SK-N-SH (cell line): ENCODE data around the gene USH1G.

Experiments used
- SIN3A ChIP-seq: IDR thresholded peaks from 2 replicates; pipeline ENCODE4 v1.6.1; 2012; ENCODE audit warnings: low read depth, mild to moderate bottlenecking, low read length, moderate library complexity, borderline replicate concordance
- SMC3 ChIP-seq: IDR thresholded peaks from 2 replicates; pipeline ENCODE4 v1.6.1; 2012; ENCODE audit warnings: low read depth, low read length, improper control_type of control experiment

DNA sequence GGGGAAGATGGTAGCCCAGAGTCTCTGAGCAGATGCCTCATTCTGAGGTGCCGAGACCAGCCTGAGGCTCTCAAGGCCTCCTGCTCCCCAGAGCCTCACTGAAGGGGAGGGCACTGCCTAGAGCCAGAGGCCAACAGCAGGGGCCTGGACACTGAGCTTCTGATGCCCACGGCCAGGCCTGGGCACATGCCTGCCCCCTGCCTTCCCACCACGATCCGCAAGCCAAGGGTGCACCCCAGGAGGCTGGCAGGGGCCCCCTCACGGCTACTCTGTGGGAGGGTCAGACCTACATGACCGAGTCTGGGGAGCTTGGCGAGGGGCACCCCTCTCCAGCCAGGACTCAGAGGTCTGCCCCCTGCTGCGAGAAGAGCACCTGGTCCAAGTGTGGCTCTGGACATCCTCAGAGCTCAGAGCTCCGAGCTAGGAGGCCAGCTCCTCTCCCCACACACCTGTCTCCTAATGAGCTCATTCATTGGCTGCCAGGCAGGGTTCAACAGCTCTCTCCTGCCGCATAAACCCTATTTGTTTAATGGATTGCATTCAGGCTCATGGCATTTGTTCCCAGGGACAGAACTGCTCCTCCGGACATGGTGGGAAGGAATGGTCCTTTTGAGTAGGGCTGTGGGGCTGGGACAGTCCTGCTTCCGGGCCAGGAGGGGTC lies 26.5 kb upstream of the USH1G start:
- TF ChIP-seq SIN3A (no peak), SMC3 (no peak)
